ENCODE data around the gene PRKCZ. TPM values are rescaled to one million over a fixed set of nuclear protein-coding genes. Genes with fewer than 3 reads are reported as not detected.

Gene PRKCZ
- polyA plus RNA-seq, 6 donors from 2014 or later, result 5.7 to 12.4 (median 9.3) TPM

DNA sequence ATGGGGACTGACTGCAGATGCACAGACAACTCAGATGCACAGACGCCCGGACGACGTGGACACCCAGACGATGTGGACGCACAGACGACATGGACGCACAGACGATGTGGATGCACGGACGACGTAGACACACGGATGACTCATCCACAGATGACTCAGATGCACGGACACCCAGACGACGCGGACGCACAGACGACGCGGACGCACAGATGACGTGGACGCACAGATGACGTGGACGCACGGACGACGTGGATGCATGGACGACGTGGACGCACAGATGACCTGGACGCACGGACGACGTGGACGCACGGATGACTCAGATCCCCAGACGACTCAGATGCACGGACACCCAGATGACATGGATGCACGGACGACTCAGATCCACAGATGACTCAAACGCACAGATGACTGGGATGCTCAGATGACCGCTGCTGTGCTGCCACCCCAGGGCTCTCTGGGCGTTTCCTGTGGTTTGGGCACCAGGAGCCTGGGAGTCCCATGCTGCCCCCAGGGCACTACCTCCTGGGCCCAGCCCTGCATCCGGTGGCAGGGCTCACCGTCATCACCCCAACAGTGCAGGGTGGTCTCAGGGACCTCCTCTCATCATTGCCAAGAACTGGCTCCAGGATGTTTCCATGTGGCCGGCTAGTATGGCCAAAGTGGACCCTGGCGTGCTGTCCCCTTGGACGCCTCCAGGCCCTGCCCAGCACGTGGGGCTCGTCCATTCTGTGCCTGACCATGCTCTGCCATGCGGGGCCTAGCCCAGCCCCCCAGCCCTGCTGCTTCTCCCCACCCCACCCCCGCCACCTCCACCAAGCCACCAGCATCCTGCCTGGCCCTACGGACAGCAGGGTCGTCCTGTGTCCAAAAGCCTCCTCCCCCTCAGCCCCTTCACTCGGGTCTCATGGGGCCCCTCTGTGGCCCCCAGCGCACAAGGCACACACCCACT lies 130.4 kb downstream of the PRKCZ start:
- no peak overlapping the region for H3K27ac Mint-ChIP-seq
- H3K27me3 Mint-ChIP-seq, result no peaks in the 10 kb centered on the region
- no peak for ATAC-seq (ENCODE audit: low read depth in 2 of 2)

DNA sequence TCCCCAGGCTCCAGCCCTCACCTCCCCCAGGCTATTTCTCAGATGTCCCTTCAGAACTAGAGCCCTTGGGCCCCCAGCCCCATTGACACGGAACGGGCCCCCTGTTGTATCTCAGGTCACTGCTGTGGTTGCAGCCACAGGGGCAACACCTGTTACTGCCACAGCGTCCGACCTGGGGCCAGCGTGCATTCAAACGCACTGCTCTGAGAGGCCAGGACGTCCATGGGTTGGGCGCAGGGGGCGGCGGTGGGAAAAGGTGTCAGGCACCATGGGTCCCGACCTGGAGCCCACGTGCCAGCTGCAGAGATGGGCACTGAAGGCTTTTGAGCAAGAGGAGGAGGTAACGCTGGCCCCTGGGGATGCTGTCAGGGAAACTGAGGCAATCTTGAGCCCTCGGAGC lies 131.1 kb downstream of the PRKCZ start:
- Mint-ChIP-seq H3K27me3 (no peaks in the 10 kb centered on the region), H3K4me3 (no peak overlapping the region), H3K36me3 (no peaks in the 10 kb centered on the region), H3K27ac (no peak overlapping the region), H3K4me1 (peaks cover 2 to 15% (median 12%) of the 10 kb centered on the region in 3 donors), H3K9me3 (no peaks in the 10 kb centered on the region)
- DNase-seq (no peak), ATAC-seq (ENCODE audit: low read depth in 2 of 2) (no peak)

More for the DNA sequence above, 130.4 kb downstream of the PRKCZ start:
- no peak for DNase-seq
- no peaks in the 10 kb centered on the region for H3K36me3 Mint-ChIP-seq
- no peak overlapping the region for H3K4me3 Mint-ChIP-seq
- no peaks in the 10 kb centered on the region for H3K9me3 Mint-ChIP-seq
- peaks cover 2 to 17% (median 12%) of the 10 kb centered on the region in 3 donors for H3K4me1 Mint-ChIP-seq

DNA sequence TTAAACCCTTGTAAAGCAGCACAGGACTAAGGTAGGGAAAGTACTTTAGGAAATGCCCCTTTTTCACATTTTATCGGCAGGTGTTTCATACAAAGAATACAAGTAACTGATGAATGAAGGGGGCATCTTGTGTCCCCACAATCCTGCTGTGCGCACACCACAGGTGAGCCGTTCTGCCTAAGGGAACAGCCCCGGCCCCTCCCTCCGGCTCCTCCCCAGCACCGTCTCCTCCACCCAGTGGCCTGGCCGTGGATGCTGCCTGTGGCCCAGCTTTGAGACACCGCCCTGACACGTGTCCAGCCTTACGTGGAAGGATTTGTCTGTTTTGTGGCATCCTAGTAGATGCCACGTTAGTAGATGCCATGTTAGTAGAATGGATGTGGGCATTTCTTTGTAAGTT lies 131.5 kb downstream of the PRKCZ start:
- Mint-ChIP-seq H3K36me3 (no peaks in the 10 kb centered on the region), H3K4me1 (peaks cover 2 to 15% (median 12%) of the 10 kb centered on the region in 3 donors), H3K9me3 (no peaks in the 10 kb centered on the region), H3K27ac (no peak overlapping the region), H3K27me3 (no peaks in the 10 kb centered on the region), H3K4me3 (no peak overlapping the region)
- no peak for ATAC-seq (ENCODE audit: low read depth in 2 of 2)
- no peak for DNase-seq

DNA sequence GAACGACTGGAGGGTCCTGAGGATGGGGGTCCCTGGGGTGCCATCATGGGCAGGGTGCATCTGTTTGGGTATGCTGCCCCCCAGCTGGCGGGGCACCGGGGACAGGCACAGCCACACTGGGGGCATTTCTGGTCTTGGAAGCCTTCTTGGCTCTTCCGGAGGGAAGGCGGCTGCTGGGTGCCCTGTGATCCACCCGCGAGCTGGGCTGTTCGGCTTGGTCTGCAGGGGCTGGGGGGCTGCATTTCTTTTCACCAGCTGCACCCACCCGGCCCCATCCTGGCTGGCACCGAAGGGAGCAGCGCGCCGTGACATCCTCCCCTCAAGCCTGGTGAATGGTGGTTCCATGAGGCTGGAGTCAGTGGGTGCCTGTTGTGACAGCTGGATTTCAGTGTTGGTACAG lies 132.2 kb downstream of the PRKCZ start:
- no peak overlapping the region for H3K27ac Mint-ChIP-seq
- H3K4me3 Mint-ChIP-seq, result no peak overlapping the region
- ATAC-seq (ENCODE audit: low read depth in 2 of 2) (no peak), DNase-seq (no peak)
- H3K36me3 Mint-ChIP-seq, result no peaks in the 10 kb centered on the region
- peaks cover 2 to 15% (median 12%) of the 10 kb centered on the region in 3 donors for H3K4me1 Mint-ChIP-seq
- H3K27me3 Mint-ChIP-seq, result no peaks in the 10 kb centered on the region
- H3K9me3 Mint-ChIP-seq, result no peaks in the 10 kb centered on the region

DNA sequence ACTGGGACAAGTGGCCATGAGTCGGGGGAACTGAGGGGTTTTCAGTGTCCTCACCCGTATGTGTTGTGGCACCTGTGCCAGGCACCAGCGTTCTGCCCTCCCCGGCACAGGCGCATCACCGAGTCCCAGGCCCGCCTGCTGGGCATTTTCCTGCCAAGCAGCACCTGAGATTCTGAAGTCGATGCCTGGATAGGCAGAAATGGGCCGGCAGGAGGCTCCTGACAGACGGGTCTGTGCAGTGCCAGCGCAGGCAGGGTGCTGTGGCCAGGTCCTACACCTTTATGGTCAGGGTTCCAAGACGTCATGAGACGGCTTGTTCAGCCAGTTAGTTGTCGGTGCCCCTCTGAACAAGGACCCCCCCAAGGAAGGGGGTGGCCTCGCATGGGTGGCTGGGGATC lies 133.7 kb downstream of the PRKCZ start:
- Mint-ChIP-seq H3K27ac (no peak overlapping the region), H3K27me3 (no peaks in the 10 kb centered on the region), H3K4me1 (peaks cover 3 to 12% (median 11%) of the 10 kb centered on the region in 3 donors), H3K36me3 (no peaks in the 10 kb centered on the region), H3K9me3 (no peaks in the 10 kb centered on the region), H3K4me3 (no peak overlapping the region)
- no peak for DNase-seq
- ATAC-seq (ENCODE audit: low read depth in 2 of 2), result no peak

DNA sequence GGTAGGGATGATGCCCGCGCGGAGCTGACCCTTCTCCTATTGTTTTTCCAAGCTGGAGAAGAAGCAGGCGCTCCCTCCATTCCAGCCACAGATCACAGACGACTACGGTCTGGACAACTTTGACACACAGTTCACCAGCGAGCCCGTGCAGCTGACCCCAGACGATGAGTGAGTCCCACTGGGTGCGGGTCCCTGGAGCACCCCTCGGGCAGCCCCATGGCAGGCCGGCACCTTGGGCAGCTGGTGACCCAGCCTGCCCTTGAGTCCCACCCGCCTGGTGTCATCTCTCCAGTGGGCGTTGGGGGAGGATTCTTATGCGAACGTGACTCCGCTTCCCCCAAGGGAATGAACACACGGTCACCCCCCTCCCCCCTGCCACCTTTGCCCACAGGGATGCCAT lies 134.3 kb downstream of the PRKCZ start:
- no peak for DNase-seq
- ATAC-seq (ENCODE audit: low read depth in 2 of 2), result no peak
- no peaks in the 10 kb centered on the region for H3K36me3 Mint-ChIP-seq
- H3K27ac Mint-ChIP-seq, result no peak overlapping the region
- peaks cover 7 to 12% (median 11%) of the 10 kb centered on the region in 3 donors for H3K4me1 Mint-ChIP-seq
- H3K9me3 Mint-ChIP-seq, result no peaks in the 10 kb centered on the region
- no peak overlapping the region for H3K4me3 Mint-ChIP-seq
- no peaks in the 10 kb centered on the region for H3K27me3 Mint-ChIP-seq

DNA sequence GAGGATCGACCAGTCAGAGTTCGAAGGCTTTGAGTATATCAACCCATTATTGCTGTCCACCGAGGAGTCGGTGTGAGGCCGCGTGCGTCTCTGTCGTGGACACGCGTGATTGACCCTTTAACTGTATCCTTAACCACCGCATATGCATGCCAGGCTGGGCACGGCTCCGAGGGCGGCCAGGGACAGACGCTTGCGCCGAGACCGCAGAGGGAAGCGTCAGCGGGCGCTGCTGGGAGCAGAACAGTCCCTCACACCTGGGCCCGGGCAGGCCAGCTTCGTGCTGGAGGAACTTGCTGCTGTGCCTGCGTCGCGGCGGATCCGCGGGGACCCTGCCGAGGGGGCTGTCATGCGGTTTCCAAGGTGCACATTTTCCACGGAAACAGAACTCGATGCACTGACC lies 134.7 kb downstream of the PRKCZ start:
- Mint-ChIP-seq H3K4me3 (no peak overlapping the region), H3K27ac (no peak overlapping the region), H3K4me1 (peaks cover 7 to 12% (median 8%) of the 10 kb centered on the region in 3 donors), H3K27me3 (no peaks in the 10 kb centered on the region), H3K9me3 (no peaks in the 10 kb centered on the region), H3K36me3 (no peaks in the 10 kb centered on the region)
- no peak for ATAC-seq (ENCODE audit: low read depth in 2 of 2)
- no peak for DNase-seq

DNA sequence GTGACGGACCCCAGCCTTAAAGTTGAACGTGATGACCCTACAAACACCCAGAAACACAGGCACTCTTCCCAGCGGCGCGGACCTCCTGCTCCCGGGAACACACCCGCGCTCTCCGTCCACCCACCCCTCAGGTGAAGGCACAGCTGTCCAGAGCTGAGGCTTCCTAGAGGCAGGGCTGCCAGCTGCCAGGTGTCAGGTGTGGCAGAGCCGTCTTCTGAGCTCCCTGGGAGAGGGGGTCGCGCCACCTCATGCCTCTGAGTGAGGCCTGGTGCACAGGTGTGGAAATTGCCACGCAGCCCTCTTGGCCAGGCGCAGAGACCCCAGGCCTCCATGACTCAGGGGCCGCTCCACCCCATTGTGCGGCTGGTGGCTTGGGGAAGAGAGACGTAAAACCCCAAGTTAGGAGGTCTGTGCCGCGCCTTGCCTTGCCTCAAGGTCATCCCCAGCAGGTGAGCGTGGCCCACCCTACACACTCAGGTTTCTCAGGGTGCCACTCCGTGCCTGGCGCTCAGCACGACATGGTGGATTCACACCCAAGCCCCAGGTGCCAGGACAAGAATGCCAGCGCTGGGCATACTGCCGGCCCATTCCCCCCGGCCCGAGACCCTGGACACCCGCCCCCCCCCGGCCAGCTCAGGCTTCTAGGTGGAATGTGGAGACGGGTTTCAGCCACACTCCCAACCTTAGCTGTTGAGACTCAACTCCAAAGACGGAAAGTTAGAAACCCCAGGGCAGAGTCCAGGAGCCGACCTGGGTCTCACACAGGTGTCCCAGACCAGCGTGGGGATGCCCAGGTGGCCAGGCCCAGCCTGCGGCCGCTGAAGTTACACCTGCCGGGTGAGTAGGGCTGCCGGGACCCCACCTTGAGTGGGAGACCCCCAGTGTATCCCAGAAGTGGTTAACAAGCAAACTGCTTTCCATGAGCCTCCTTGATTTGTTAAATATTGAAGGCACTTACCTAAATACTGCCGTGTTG lies 136.0 kb downstream of the PRKCZ start:
- Mint-ChIP-seq H3K36me3 (no peaks in the 10 kb centered on the region), H3K27me3 (no peaks in the 10 kb centered on the region), H3K4me1 (peaks cover 8 to 19% (median 10%) of the 10 kb centered on the region in 3 donors), H3K9me3 (no peaks in the 10 kb centered on the region), H3K27ac (peak overlapping the region in 2 of 6 donors; percentile 22 to 63), H3K4me3 (peak overlapping the region in 1 of 8 donors; percentile 16)
- ATAC-seq (ENCODE audit: low read depth in 2 of 2), result no peak
- no peak for DNase-seq

DNA sequence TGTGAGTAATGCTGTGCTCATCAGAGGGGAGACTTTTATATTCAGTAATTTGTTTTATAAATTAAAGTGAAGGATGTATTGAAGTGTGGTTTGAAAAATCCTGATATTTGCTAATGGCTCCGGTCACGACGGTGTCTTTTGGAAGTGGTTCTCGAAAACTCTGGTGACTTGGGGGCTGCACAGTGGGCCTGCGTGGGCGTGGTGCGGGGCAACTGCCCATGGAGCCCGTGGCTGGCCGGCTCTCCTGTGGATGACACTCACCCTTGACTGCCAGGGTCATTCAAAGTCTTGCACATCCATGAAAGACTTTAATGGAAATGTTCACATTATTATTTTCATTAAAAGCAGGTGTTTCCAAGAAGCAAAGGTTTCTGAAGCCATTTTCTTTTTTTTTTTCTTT lies 136.7 kb downstream of the PRKCZ start:
- H3K4me1 Mint-ChIP-seq, result peaks cover 10 to 24% (median 11%) of the 10 kb centered on the region in 3 donors
- no peaks in the 10 kb centered on the region for H3K27me3 Mint-ChIP-seq
- no peak for DNase-seq
- peak overlapping the region in 1 of 6 donors; percentile 22 for H3K27ac Mint-ChIP-seq
- peak overlapping the region in 1 of 8 donors; percentile 16 for H3K4me3 Mint-ChIP-seq
- H3K36me3 Mint-ChIP-seq, result no peaks in the 10 kb centered on the region
- H3K9me3 Mint-ChIP-seq, result no peaks in the 10 kb centered on the region
- no peak for ATAC-seq (ENCODE audit: low read depth in 2 of 2)

DNA sequence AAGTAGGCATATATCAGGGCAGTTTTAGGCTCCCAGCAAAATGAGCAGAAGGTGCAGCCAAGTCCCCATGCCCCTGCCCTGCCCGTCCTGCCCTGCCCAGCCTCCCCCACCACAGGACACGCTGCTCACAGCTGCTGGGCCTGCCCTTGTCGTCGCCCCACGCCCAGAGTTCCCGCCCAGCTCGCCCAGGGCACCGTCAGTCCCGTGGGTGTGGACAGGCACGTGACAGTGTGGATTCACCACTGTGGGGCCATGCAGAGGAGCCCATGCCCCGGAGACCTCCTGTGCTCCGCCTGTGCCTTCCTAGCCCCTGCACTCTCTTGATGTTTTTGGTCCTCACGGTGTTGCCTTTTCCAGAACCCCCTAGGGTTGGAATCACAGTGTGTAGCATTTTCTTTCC lies 137.4 kb downstream of the PRKCZ start:
- H3K9me3 Mint-ChIP-seq, result no peaks in the 10 kb centered on the region
- no peak for ATAC-seq (ENCODE audit: low read depth in 2 of 2)
- no peaks in the 10 kb centered on the region for H3K27me3 Mint-ChIP-seq
- H3K27ac Mint-ChIP-seq, result peak overlapping the region in 1 of 6 donors; percentile 79
- no peak for DNase-seq
- H3K4me1 Mint-ChIP-seq, result peaks cover 9 to 21% (median 10%) of the 10 kb centered on the region in 3 donors
- peak overlapping the region in 1 of 8 donors; percentile 29 for H3K4me3 Mint-ChIP-seq
- no peaks in the 10 kb centered on the region for H3K36me3 Mint-ChIP-seq

DNA sequence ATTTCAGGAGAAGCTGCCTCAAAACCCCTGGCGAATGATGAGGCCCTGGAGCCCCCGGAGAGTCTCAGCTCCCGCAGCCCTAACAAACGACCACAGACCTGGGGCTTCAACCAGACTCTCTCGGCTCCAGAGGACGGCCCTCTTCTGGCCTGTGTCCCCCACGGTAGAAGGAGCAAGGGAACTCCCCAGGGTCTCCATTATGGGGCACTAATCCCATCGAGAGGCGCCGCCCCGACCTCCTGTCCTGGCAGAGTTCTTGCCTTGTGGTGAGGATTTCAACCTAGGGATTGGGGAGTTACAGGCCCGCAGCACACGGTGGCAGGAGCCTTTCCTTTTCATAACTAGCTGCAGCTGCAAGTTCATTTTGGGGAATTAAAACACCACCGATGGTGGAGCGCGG lies 138.1 kb downstream of the PRKCZ start:
- no peaks in the 10 kb centered on the region for H3K36me3 Mint-ChIP-seq
- ATAC-seq (ENCODE audit: low read depth in 2 of 2) (no peak), DNase-seq (no peak)
- H3K4me1 Mint-ChIP-seq, result peaks cover 4 to 14% (median 13%) of the 10 kb centered on the region in 3 donors
- no peaks in the 10 kb centered on the region for H3K9me3 Mint-ChIP-seq
- H3K27ac Mint-ChIP-seq, result peak overlapping the region in 2 of 6 donors; percentile 11 to 49
- H3K27me3 Mint-ChIP-seq, result no peaks in the 10 kb centered on the region
- H3K4me3 Mint-ChIP-seq, result peak overlapping the region in 2 of 8 donors; percentile 51 to 56

DNA sequence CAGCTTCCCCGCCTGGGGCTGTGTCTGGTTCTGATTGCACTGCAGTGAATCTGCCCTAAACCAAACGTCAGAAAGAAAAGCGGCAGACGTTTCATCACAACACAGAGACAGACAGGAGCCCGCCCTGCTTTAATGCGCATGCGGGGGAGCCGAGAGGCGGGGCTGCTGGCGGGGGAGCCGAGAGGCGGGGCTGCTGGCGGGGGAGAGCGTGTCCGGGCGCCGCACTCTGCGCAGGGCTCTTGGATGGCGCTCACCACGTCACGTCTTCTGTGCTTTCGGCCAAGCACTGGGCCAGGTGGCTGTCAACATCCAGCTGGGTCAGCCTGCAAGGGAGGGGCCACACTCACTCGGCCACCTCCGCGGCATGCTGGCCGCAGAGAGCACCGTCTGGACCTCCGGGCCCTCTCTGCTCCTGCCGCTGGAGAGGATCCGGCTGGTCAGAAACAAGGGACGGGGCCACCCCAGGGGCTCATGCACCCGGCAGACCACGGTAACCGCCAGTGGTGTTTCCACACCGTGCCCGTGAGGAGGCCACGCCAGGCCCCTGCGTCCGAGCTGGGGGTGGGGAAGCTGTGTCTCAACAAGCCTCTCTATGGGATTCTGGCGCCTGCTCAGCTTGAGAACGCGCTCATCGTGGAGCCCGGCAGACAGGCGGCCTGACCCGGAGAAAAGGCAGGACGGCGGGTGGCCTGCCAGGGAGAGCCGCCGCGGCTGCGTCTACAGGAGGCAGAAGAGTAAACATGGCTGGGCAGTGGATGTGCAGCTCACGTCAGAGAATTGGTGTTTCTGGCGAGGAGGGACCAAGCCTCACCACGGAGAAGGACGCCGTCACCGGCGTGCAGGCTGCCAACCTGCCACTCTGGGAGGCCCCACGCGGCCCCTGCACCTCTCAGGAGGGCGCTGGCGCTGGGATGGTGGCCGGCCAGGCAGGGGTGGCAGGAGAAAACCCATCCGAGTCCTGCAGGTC lies 139.5 kb downstream of the PRKCZ start:
- Mint-ChIP-seq H3K27me3 (no peaks in the 10 kb centered on the region), H3K36me3 (no peaks in the 10 kb centered on the region), H3K27ac (peak overlapping the region in 5 of 6 donors; percentile 82 to 97 (median 96)), H3K4me3 (peak overlapping the region; percentile 68 to 88 (median 80)), H3K9me3 (no peaks in the 10 kb centered on the region), H3K4me1 (peaks cover 3 to 16% (median 15%) of the 10 kb centered on the region in 3 donors)
- ATAC-seq (ENCODE audit: low read depth in 2 of 2) (peak; percentile 82 to 93), DNase-seq (peak; percentile 90)
